IMR-90 (cell line): ENCODE measurements around the gene FBXO31. TPM values are rescaled to one million over a fixed set of nuclear protein-coding genes. Genes with fewer than 3 reads are reported as not detected.

Experiments
- ATAC-seq: fragments of 200-7000 bp; cut with Tn5 transposase; 2 replicates; pipeline ENCODE4 v1.9.1; 2020; ENCODE audit warnings: low read depth, mild to moderate bottlenecking, moderate library complexity
- BruUV-seq: library from RNA; stranded (reverse); fragments of 400-500 nt; replicated peaks from 2 replicates; lab custom pipeline; 2021; lab: Mats Ljungman, UMichigan
- CTCF ChIA-PET: fragments of 300-600 bp; formaldehyde crosslinking; extraction: SDS; loops from one replicate; lab custom pipeline; 2021; ENCODE audit warnings: antibody characterized with exemption; lab: Yijun Ruan, JAX
- POLR2A ChIA-PET: fragments of 300-600 bp; sonication (Branson Sonifier 250); formaldehyde crosslinking; loops from one replicate; lab custom pipeline; 2022; ENCODE audit warnings: antibody characterized with exemption; ENCODE audit not compliant: unreplicated experiment; lab: Charles Lee
- DNase-seq: peaks from one replicate; pipeline ENCODE4 v3.0.0; 2013
- H2AFZ ChIP-seq: replicated peaks from 2 replicates; pipeline ENCODE3; 2013; ENCODE audit warnings: low read length, mild to moderate bottlenecking; ENCODE audit not compliant: poor library complexity
- H2AK5ac ChIP-seq: 2 replicates; pipeline ENCODE4 v1.6.1; 2013; ENCODE audit warnings: low read depth, low read length, inconsistent platforms
- H2AK9ac ChIP-seq: replicated peaks from 2 replicates; pipeline ENCODE3; 2013; ENCODE audit warnings: mild to moderate bottlenecking, low read depth, low read length, moderate library complexity; ENCODE audit not compliant: poor library complexity
- H2BK120ac ChIP-seq: 2 replicates; pipeline ENCODE4 v1.6.1; 2013; ENCODE audit warnings: low read depth, low read length, inconsistent platforms
- H2BK15ac ChIP-seq: 3 replicates; pipeline ENCODE4 v1.6.1; 2013; ENCODE audit warnings: low read depth, low read length, inconsistent platforms
- H2BK20ac ChIP-seq: 2 replicates; pipeline ENCODE4 v1.6.1; 2013; ENCODE audit warnings: low read depth, mild to moderate bottlenecking, inconsistent platforms, low read length, moderate library complexity
- H2BK5ac ChIP-seq: 2 replicates; pipeline ENCODE4 v1.6.1; 2013; ENCODE audit warnings: mild to moderate bottlenecking, low read depth, low read length, inconsistent platforms; ENCODE audit not compliant: poor library complexity, severe bottlenecking
- H3K14ac ChIP-seq: replicated peaks from 2 replicates; pipeline ENCODE4 v1.6.1; 2013; ENCODE audit warnings: low read depth, low read length, inconsistent platforms
- H3K18ac ChIP-seq: 2 replicates; pipeline ENCODE4 v1.6.1; 2013; ENCODE audit warnings: low read depth, low read length, control low read depth
- H3K23ac ChIP-seq: 2 replicates; pipeline ENCODE4 v1.6.1; 2013; ENCODE audit warnings: low read depth, low read length, inconsistent platforms
- H3K27ac ChIP-seq: 2 replicates; pipeline ENCODE4 v1.5.1; 2013; ENCODE audit warnings: mild to moderate bottlenecking, control low read depth, low read length; ENCODE audit not compliant: insufficient read depth
- H3K27me3 ChIP-seq: 2 replicates; pipeline ENCODE4 v1.6.1; 2013; ENCODE audit warnings: low read length; ENCODE audit not compliant: control insufficient read depth, insufficient read depth
- H3K36me3 ChIP-seq: 2 replicates; pipeline ENCODE4 v1.6.1; 2013; ENCODE audit warnings: low read length, mixed read lengths; ENCODE audit not compliant: control insufficient read depth, insufficient read depth
- H3K4ac ChIP-seq: 2 replicates; pipeline ENCODE4 v1.6.1; 2013; ENCODE audit warnings: low read depth, low read length, inconsistent platforms
- H3K4me1 ChIP-seq: 2 replicates; pipeline ENCODE4 v1.6.1; 2013; ENCODE audit warnings: low read length, mixed read lengths; ENCODE audit not compliant: control insufficient read depth, insufficient read depth
- H3K4me2 ChIP-seq: 2 replicates; pipeline ENCODE4 v1.6.1; 2013; ENCODE audit warnings: low read depth, mild to moderate bottlenecking, control low read depth, low read length, moderate library complexity
- H3K4me3 ChIP-seq: 2 replicates; pipeline ENCODE4 v1.5.1; 2013; ENCODE audit warnings: low read depth, mild to moderate bottlenecking, control low read depth, low read length, moderate library complexity; ENCODE audit not compliant: insufficient read depth
- H3K56ac ChIP-seq: 2 replicates; pipeline ENCODE4 v1.6.1; 2013; ENCODE audit warnings: low read length, inconsistent platforms; ENCODE audit not compliant: insufficient read depth; ENCODE audit errors: extremely low read depth
- H3K79me1 ChIP-seq, 2 experiments: 2 replicates each; pipeline ENCODE4 v1.6.1; 2013; ENCODE audit warnings: low read length in 2 of 2, inconsistent platforms in 1 of 2, low read depth in 1 of 2
- H3K9ac ChIP-seq: 2 replicates; pipeline ENCODE4 v1.6.1; 2013; ENCODE audit warnings: low read depth, low read length, control low read depth
- H3K9me1 ChIP-seq: 2 replicates; pipeline ENCODE4 v1.6.1; 2013; ENCODE audit warnings: low read length, inconsistent platforms; ENCODE audit not compliant: insufficient read depth
- H3K9me3 ChIP-seq: 2 replicates; pipeline ENCODE4 v1.6.1; 2013; ENCODE audit warnings: low read length; ENCODE audit not compliant: control insufficient read depth, insufficient read depth
- H4K20me1 ChIP-seq: 2 replicates; pipeline ENCODE4 v1.6.1; 2013; ENCODE audit warnings: low read length, inconsistent platforms; ENCODE audit not compliant: insufficient read depth
- H4K5ac ChIP-seq: 2 replicates; pipeline ENCODE4 v1.6.1; 2013; ENCODE audit warnings: mild to moderate bottlenecking, low read depth, low read length, control low read depth
- H4K8ac ChIP-seq, 2 experiments: 2 replicates each; pipeline ENCODE4 v1.6.1; 2013; ENCODE audit warnings: low read depth in 2 of 2, low read length in 2 of 2, control low read depth in 1 of 2, inconsistent platforms in 1 of 2
- H4K91ac ChIP-seq: 2 replicates; pipeline ENCODE4 v1.6.1; 2013; ENCODE audit warnings: low read depth, low read length, inconsistent platforms; ENCODE audit not compliant: insufficient read depth
- BHLHE40 ChIP-seq: fragments of 150-350 bp; IDR thresholded peaks from 2 replicates; pipeline ENCODE4 v1.6.1; 2016; ENCODE audit warnings: mild to moderate bottlenecking, low read depth, low read length
- CEBPB ChIP-seq: IDR thresholded peaks from 2 replicates; pipeline ENCODE4 v1.6.1; 2012; ENCODE audit warnings: low read depth, low read length, improper control_type of control experiment
- CHD1 ChIP-seq: IDR thresholded peaks from 2 replicates; pipeline ENCODE4 v1.6.1; 2012; ENCODE audit warnings: low read depth, low read length, improper control_type of control experiment
- FOS ChIP-seq: fragments of 150-350 bp; IDR thresholded peaks from 2 replicates; pipeline ENCODE4 v1.6.1; 2016; ENCODE audit warnings: low read depth, low read length
- MAFK ChIP-seq: IDR thresholded peaks from 2 replicates; pipeline ENCODE4 v1.6.1; 2012; ENCODE audit warnings: low read depth, low read length, improper control_type of control experiment
- MXI1 ChIP-seq: IDR thresholded peaks from 2 replicates; pipeline ENCODE4 v1.6.1; 2012; ENCODE audit warnings: low read depth, mild to moderate bottlenecking, low read length, moderate library complexity, borderline replicate concordance
- NFE2L2 ChIP-seq: fragments of 150-350 bp; IDR thresholded peaks from 2 replicates; pipeline ENCODE4 v1.6.1; 2016; ENCODE audit warnings: low read depth, mild to moderate bottlenecking, low read length
- POLR2A ChIP-seq: IDR thresholded peaks from 2 replicates; pipeline ENCODE4 v1.6.1; 2012; ENCODE audit warnings: mild to moderate bottlenecking, low read depth, low read length
- RAD21 ChIP-seq: IDR thresholded peaks from 2 replicates; pipeline ENCODE4 v1.6.1; 2012; ENCODE audit warnings: low read length, improper control_type of control experiment
- RCOR1 ChIP-seq: IDR thresholded peaks from 2 replicates; pipeline ENCODE4 v1.6.1; 2012; ENCODE audit warnings: mild to moderate bottlenecking, low read length, improper control_type of control experiment; ENCODE audit not compliant: insufficient replicate concordance
- RFX5 ChIP-seq: IDR thresholded peaks from 2 replicates; pipeline ENCODE4 v1.8.0; 2012; ENCODE audit warnings: low read depth, mild to moderate bottlenecking, low read length, moderate library complexity
- SMC3 ChIP-seq: fragments of 150-350 bp; IDR thresholded peaks from 2 replicates; pipeline ENCODE4 v1.6.1; 2016; ENCODE audit warnings: low read depth, mild to moderate bottlenecking, antibody characterized with exemption, low read length, moderate library complexity
- WGBS, 2 experiments: methylation state at CpG; one replicate each; pipeline versions ENCODE4 v1.1.5 to v1.1.7; 2013; ENCODE audit warnings: missing lambda C conversion rate in 2 of 2; ENCODE audit not compliant: insufficient read length in 1 of 2; ENCODE audit errors: extremely low coverage in 2 of 2; 5-methylcytosine and 5-hydroxymethylcytosine counted together
- dilution Hi-C: fragments of 300-500 bp; cut with HindIII; formaldehyde crosslinking; loops from one replicate; pipeline ENCODE4 v1.14.3; 2018; ENCODE audit warnings: low sequenced_read_pairs; ENCODE audit not compliant: unreplicated experiment
- in situ Hi-C: fragments of 300-500 bp; cut with MboI; formaldehyde crosslinking; loops from 3 replicates; pipeline ENCODE4 v1.14.3; 2019; ENCODE audit warnings: low sequenced_read_pairs, inconsistent platforms, mixed read lengths
- intact Hi-C: fragments of 100-400 bp; cut with micrococcal nuclease; formaldehyde crosslinking; loops from 2 replicates; pipeline ENCODE4 v1.10.0; 2022
- polyA plus RNA-seq, 3 experiments: library from polyadenylated mRNA; depleted of rRNA; stranded (reverse); fragments of >200 nt; gene quantifications; 2 replicates each; pipeline ENCODE4 v1.2.3, GENCODE V29; 2012; ENCODE audit warnings: low replicate concordance in 1 of 3
- total RNA-seq: library from RNA; depleted of rRNA; stranded (reverse); fragments of >200 nt; gene quantifications from 2 replicates; pipeline ENCODE4 v1.2.3, GENCODE V29; 2012
- TF ChIP-seq, protein P1 (sequence below): fragments of 150-350 bp; IDR thresholded peaks from 2 replicates; pipeline ENCODE4 v1.6.1; 2017; ENCODE audit warnings: mild to moderate bottlenecking, antibody characterized with exemption, low read length, low read depth
- TF ChIP-seq, protein P2 (sequence below): conservative IDR thresholded peaks from 2 replicates; pipeline ENCODE4 v1.5.1; 2012; ENCODE audit warnings: mild to moderate bottlenecking, low read depth, low read length, improper control_type of control experiment
- TF ChIP-seq, protein P3 (sequence below): fragments of 150-350 bp; IDR thresholded peaks from 2 replicates; pipeline ENCODE4 v1.6.1; 2016; ENCODE audit warnings: low read depth, mild to moderate bottlenecking, low read length, moderate library complexity, borderline replicate concordance

FBXO31 gene
- total and polyA plus RNA-seq, 2 of the 4 experiments (the other 2 are of a cell fraction), result 10.4 to 16.9 TPM

- H3K56ac ChIP-seq, result no peak overlapping the region
- BruUV-seq, result no TSS peak
- no peak overlapping the region for H3K4ac ChIP-seq
- no peak overlapping the region for H3K9ac ChIP-seq
- no peak overlapping the region for H3K18ac ChIP-seq
- H3K14ac ChIP-seq, result no peak overlapping the region
- no peak overlapping the region for H2AFZ ChIP-seq
- no peak for ATAC-seq
- H3K79me1 ChIP-seq, result peaks cover 8 to 54% of the 10 kb centered on the region in 2 experiments
- H4K20me1 ChIP-seq, result peaks cover 33% of the 10 kb centered on the region
- no peak overlapping the region for H2AK5ac ChIP-seq
- H2BK120ac ChIP-seq, result no peak overlapping the region
- 92% methylated on average over 4 of the region's 7 CpGs; no CpG with 5 or more reads in 1 of the 2 experiments for WGBS, 2 experiments
- no peak overlapping the region for H3K23ac ChIP-seq
- H4K91ac ChIP-seq, result no peak overlapping the region
- H2BK5ac ChIP-seq, result no peak overlapping the region
- no peak overlapping the region for H4K8ac ChIP-seq
- H2BK20ac ChIP-seq, result no peak overlapping the region
- no peak overlapping the region for H3K27ac ChIP-seq
- no peak for DNase-seq
- no peaks in the 10 kb centered on the region for H3K27me3 ChIP-seq
- peaks cover 4% of the 10 kb centered on the region for H3K4me1 ChIP-seq
- no peak overlapping the region for H2AK9ac ChIP-seq
- intact Hi-C loops (no loop called here), in situ Hi-C loops (no loop called here), dilution Hi-C loops (no loop called here)
- no peak overlapping the region for H4K5ac ChIP-seq
- H3K4me2 ChIP-seq, result no peak overlapping the region
- H2BK15ac ChIP-seq, result no peak overlapping the region
- ChIA-PET POLR2A (no interaction called here), CTCF (no interaction called here)
- no peaks in the 10 kb centered on the region for H3K9me3 ChIP-seq
- H3K9me1 ChIP-seq, result peaks cover 11% of the 10 kb centered on the region; the same call in 1 of the 2 replicates
- no peak overlapping the region for H3K4me3 ChIP-seq
- TF ChIP-seq MAFK (no peak), NFE2L2 (no peak), POLR2A (no peak), RCOR1 (no peak), SMC3 (no peak), BHLHE40 (no peak), MXI1 (no peak), RAD21 (no peak), CHD1 (no peak), CEBPB (no peak), FOS (no peak), RFX5 (no peak)
- TF ChIP-seq, protein P1, sequence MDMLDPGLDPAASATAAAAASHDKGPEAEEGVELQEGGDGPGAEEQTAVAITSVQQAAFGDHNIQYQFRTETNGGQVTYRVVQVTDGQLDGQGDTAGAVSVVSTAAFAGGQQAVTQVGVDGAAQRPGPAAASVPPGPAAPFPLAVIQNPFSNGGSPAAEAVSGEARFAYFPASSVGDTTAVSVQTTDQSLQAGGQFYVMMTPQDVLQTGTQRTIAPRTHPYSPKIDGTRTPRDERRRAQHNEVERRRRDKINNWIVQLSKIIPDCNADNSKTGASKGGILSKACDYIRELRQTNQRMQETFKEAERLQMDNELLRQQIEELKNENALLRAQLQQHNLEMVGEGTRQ, result no peak
- TF ChIP-seq, protein P2, sequence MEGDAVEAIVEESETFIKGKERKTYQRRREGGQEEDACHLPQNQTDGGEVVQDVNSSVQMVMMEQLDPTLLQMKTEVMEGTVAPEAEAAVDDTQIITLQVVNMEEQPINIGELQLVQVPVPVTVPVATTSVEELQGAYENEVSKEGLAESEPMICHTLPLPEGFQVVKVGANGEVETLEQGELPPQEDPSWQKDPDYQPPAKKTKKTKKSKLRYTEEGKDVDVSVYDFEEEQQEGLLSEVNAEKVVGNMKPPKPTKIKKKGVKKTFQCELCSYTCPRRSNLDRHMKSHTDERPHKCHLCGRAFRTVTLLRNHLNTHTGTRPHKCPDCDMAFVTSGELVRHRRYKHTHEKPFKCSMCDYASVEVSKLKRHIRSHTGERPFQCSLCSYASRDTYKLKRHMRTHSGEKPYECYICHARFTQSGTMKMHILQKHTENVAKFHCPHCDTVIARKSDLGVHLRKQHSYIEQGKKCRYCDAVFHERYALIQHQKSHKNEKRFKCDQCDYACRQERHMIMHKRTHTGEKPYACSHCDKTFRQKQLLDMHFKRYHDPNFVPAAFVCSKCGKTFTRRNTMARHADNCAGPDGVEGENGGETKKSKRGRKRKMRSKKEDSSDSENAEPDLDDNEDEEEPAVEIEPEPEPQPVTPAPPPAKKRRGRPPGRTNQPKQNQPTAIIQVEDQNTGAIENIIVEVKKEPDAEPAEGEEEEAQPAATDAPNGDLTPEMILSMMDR, result no peak
- TF ChIP-seq, protein P3, sequence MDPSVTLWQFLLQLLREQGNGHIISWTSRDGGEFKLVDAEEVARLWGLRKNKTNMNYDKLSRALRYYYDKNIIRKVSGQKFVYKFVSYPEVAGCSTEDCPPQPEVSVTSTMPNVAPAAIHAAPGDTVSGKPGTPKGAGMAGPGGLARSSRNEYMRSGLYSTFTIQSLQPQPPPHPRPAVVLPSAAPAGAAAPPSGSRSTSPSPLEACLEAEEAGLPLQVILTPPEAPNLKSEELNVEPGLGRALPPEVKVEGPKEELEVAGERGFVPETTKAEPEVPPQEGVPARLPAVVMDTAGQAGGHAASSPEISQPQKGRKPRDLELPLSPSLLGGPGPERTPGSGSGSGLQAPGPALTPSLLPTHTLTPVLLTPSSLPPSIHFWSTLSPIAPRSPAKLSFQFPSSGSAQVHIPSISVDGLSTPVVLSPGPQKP, result no peak
- H3K36me3 ChIP-seq, result peaks cover 30% of the 10 kb centered on the region
Observed at GRCh38 chr16:87359121-87359520, 24.5 kb downstream of the FBXO31 start.
